ENCODE measurements around the gene TAX1BP3.

Gene TAX1BP3

GRCh38 chr17:3641717-3642486 lies 26.5 kb downstream of the TAX1BP3 start:
- TF ChIP-seq CTCF (IDR thresholded peaks at IDR 0.05; ENCODE audit: low read depth, low read length), result no peak
- H3K4me3 ChIP-seq (ENCODE audit: low read depth, low read length), result no peak overlapping the region

GRCh38 chr17:3641014-3641413 lies 27.4 kb downstream of the TAX1BP3 start:
- TF ChIP-seq CTCF (IDR thresholded peaks at IDR 0.05; ENCODE audit: low read depth, low read length), result no peak
- H3K4me3 ChIP-seq (ENCODE audit: low read depth, low read length), result no peak overlapping the region

GRCh38 chr17:3639981-3640596 lies 28.3 kb downstream of the TAX1BP3 start:
- no peak for TF ChIP-seq CTCF (IDR thresholded peaks at IDR 0.05; ENCODE audit: low read depth, low read length)

GRCh38 chr17:3636908-3637373 lies 31.4 kb downstream of the TAX1BP3 start:
- peak overlapping the region; percentile 90 for H3K4me3 ChIP-seq (ENCODE audit: low read depth, low read length)

More at GRCh38 chr17:3639981-3640596, 28.3 kb downstream of the TAX1BP3 start:
- no peak overlapping the region for H3K4me3 ChIP-seq (ENCODE audit: low read depth, low read length)

GRCh38 chr17:3636154-3636907 lies 32.0 kb downstream of the TAX1BP3 start, which contains the start of the genes CTNS and SHPK:
Gene CTNS (plus strand): TSS chr17:3636760. CDS start chr17:3640207, 3,447 bp downstream.
Gene SHPK (minus strand): TSS chr17:3636250. CDS start chr17:3636219, 31 bp downstream.
- peak within 1 kb of the TSS; percentile 90 for H3K4me3 ChIP-seq (ENCODE audit: low read depth, low read length)
- no peak for TF ChIP-seq CTCF (IDR thresholded peaks at IDR 0.05; ENCODE audit: low read depth, low read length)

More at GRCh38 chr17:3636908-3637373, 31.4 kb downstream of the TAX1BP3 start:
- no peak for TF ChIP-seq CTCF (IDR thresholded peaks at IDR 0.05; ENCODE audit: low read depth, low read length)

- TF ChIP-seq CTCF (IDR thresholded peaks at IDR 0.05; ENCODE audit: low read depth, low read length), result no peak
These were observed 32.8 kb downstream of the TAX1BP3 start for GRCh38 chr17:3635474-3636153.

More at GRCh38 chr17:3635474-3636153, 32.8 kb downstream of the TAX1BP3 start:
- peak overlapping the region; percentile 90 for H3K4me3 ChIP-seq (ENCODE audit: low read depth, low read length)

Data from WI38 (cell line).